Astrocyte of the cerebellum (primary cell): ENCODE measurements around the gene GTF2I.
A peak's percentile ranks its signal among the peaks of the same experiment; 100 is the strongest.
"Not testable (repeated sequence)": the region's sequence is repeated elsewhere in the genome, so short reads cannot be mapped to it uniquely, and the experiment has no call there.

ENCODE experiments used
- DNase-seq: peaks from one replicate; pipeline ENCODE4 v3.0.0-alpha.2; 2011; ENCODE audit warnings: low read depth
- H3K4me3 ChIP-seq: 2 replicates; pipeline ENCODE4 v1.5.1; 2011; ENCODE audit warnings: mild to moderate bottlenecking, low read depth, low read length, moderate library complexity
- CTCF ChIP-seq: IDR thresholded peaks from 2 replicates; pipeline ENCODE4 v1.5.1; 2012; ENCODE audit warnings: low read length, low read depth, moderate library complexity, mild to moderate bottlenecking; ENCODE audit errors: missing control alignments
- in situ Hi-C: cut with HindIII; loops from 2 replicates; pipeline ENCODE4 v1.10.0; 2017; ENCODE audit warnings: low sequenced_read_pairs

Gene GTF2I

GRCh38 chr7:74658178-74659004, 873 bp downstream of the GTF2I start:
- peak overlapping the region; percentile 72 for H3K4me3 ChIP-seq
- in situ Hi-C loops: no loop called here
- TF ChIP-seq CTCF: no peak
- DNase-seq: peak; percentile 82

DNA sequence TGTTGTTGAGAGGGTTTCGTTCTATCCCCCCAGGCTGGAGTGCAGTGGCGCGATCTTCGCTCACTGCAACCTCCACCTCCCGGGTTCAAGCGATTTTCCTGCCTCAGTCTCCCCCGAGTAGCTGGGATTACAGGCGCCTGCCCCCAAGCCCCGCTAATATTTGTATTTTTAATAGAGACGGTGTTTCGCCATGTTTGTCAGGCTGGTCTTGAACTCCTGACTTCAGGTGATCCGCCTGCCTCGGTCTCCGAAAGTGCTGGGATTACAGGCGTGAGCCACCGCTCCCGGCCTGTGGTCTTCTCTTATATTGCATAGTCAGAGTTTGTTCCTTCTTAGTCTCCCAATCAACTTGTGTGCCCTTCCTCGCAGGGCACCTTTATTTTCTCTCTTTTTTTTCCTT, 2.7 kb downstream of the GTF2I start:
- in situ Hi-C loops, DNase-seq: not testable (repeated sequence)
- peak overlapping the region; percentile 72 for H3K4me3 ChIP-seq

GRCh38 chr7:74661836-74662794, 4.6 kb downstream of the GTF2I start:
- in situ Hi-C loops, DNase-seq, H3K4me3 ChIP-seq: not testable (repeated sequence)

DNA sequence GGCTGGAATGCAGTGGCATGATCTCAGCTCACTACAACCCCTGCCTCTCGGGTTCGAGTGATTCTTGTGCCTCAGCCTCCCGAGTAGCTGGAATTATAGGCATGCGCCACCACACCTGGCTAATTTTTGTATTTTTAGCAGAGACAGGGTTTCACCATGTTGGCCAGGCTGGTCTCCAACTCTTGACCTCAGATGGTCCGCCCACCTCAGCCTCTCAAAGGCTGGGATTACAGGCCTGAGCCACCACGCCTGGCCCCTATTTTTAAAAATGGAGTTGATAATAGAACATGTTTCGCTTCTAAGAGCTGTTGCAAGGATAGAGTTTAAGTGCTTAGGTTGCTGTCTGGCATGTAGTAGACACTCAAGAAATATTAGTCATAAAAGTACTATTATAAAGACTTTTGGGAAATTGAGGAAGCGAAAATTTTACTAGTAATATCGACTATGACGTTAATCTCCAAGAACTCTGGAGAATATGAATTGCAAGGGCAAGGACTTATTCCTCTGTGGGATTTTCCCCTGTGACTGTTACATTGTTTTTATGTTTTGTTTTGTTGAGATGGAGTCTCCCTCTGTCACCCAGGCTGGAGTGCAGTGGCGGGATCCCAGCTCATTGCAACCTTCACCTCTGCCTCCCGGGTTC, 7.9 kb downstream of the GTF2I start:
- TF ChIP-seq CTCF: no peak

GRCh38 chr7:74667013-74667412, 9.5 kb downstream of the GTF2I start:
- H3K4me3 ChIP-seq, DNase-seq, in situ Hi-C loops: not testable (repeated sequence)

More for the DNA sequence above, 7.9 kb downstream of the GTF2I start:
- DNase-seq: no peak
- no peak overlapping the region for H3K4me3 ChIP-seq
- in situ Hi-C loops: no loop called here

DNA sequence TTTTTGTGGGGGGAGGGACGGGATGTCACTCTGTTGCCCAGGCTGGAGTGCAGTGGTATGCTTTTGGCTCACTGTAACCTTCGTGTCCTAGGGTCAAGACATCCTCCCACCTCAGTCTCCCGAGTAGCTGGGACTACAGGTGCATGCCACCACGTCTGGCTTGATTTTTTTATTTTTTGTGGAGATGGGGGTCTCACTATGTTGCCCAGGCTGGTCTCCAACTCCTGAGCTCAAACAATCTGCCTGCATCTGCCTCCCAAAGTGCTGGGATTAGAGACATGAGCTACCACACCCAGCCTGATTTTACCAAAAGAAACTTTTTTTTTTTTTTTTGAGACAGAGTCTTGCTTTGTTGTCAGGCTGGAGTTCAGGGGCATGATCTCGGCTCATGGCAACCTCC, 10.0 kb downstream of the GTF2I start:
- H3K4me3 ChIP-seq, DNase-seq, in situ Hi-C loops: not testable (repeated sequence)

GRCh38 chr7:74671602-74672001, 14.1 kb downstream of the GTF2I start:
- H3K4me3 ChIP-seq: no peak overlapping the region
- no peak for TF ChIP-seq CTCF
- DNase-seq: no peak
- in situ Hi-C loops: no loop called here

- in situ Hi-C loops: no loop called here
- DNase-seq: no peak
- no peak overlapping the region for H3K4me3 ChIP-seq
- no peak for TF ChIP-seq CTCF
Observed at GRCh38 chr7:74672343-74672915, 14.9 kb downstream of the GTF2I start.
